CD4-positive, alpha-beta T cell (primary cell): ENCODE data around the gene PTX3. TPM values are rescaled to one million over a fixed set of nuclear protein-coding genes. Genes with fewer than 3 reads are reported as not detected.

ENCODE experiments used
- ATAC-seq: fragments of 200-7000 bp; cut with Tn5 transposase; one replicate; pipeline ENCODE4 v1.10.0; 2022; ENCODE audit warnings: mild to moderate bottlenecking; ENCODE audit not compliant: poor library complexity
- CTCF ChIA-PET: fragments of 350-600 bp; sonication (Branson Sonifier 250); formaldehyde crosslinking; loops from one replicate; lab custom pipeline; 2021; ENCODE audit warnings: antibody characterized with exemption, inconsistent platforms; lab: Charles Lee
- POLR2A ChIA-PET: fragments of 350-600 bp; sonication (Branson Sonifier 250); formaldehyde crosslinking; loops from one replicate; lab custom pipeline; 2021; ENCODE audit warnings: antibody characterized with exemption, inconsistent platforms; lab: Charles Lee
- DNase-seq, 14 experiments: peaks; one replicate each; pipeline ENCODE4 v3.0.0-alpha.2; 2013 to 2020; ENCODE audit warnings: mixed read lengths in 2 of 14
- H3K27ac ChIP-seq, 2 donors: one replicate each; pipeline versions ENCODE4 v1.5.1 to v1.7.0; 2013; ENCODE audit warnings: low read length in 2 of 2, low read depth in 1 of 2, mild to moderate bottlenecking in 1 of 2
- H3K27me3 ChIP-seq, 2 experiments: 1 replicate in 1 of 2; 2 replicates in 1 of 2; pipeline versions ENCODE4 v1.6.1 to v1.7.0; 2013; ENCODE audit warnings: low read length in 2 of 2, control low read depth in 1 of 2, mild to moderate bottlenecking in 1 of 2, moderate library complexity in 1 of 2; ENCODE audit not compliant: insufficient read depth in 2 of 2, control insufficient read depth in 1 of 2
- H3K36me3 ChIP-seq: one replicate; pipeline ENCODE4 v1.6.1; 2013; ENCODE audit warnings: low read length, control low read depth; ENCODE audit not compliant: insufficient read depth
- H3K4me1 ChIP-seq: one replicate; pipeline ENCODE4 v1.6.1; 2013; ENCODE audit warnings: low read length, control low read depth; ENCODE audit not compliant: insufficient read depth
- H3K4me3 ChIP-seq: one replicate; pipeline ENCODE4 v1.5.1; 2013; ENCODE audit warnings: mild to moderate bottlenecking, low read length, moderate library complexity
- H3K9me3 ChIP-seq, 2 experiments: 1 replicate in 1 of 2; 2 replicates in 1 of 2; pipeline versions ENCODE4 v1.6.1 to v1.7.0; 2013; ENCODE audit warnings: low read length in 2 of 2, mild to moderate bottlenecking in 2 of 2, control low read depth in 1 of 2, moderate library complexity in 1 of 2; ENCODE audit not compliant: control insufficient read depth in 1 of 2, insufficient read depth in 1 of 2
- H3K27ac Mint-ChIP-seq: one replicate; pipeline ENCODE4 v1.8.0; 2020; ENCODE audit warnings: mixed read lengths
- H3K27me3 Mint-ChIP-seq: one replicate; pipeline ENCODE4 v1.8.0; 2021; ENCODE audit warnings: mixed read lengths
- H3K36me3 Mint-ChIP-seq: one replicate; pipeline ENCODE4 v1.8.0; 2021; ENCODE audit warnings: low read depth, mixed read lengths
- H3K4me1 Mint-ChIP-seq: one replicate; pipeline ENCODE4 v1.8.0; 2021; ENCODE audit warnings: low read depth, mixed read lengths
- H3K4me3 Mint-ChIP-seq: one replicate; pipeline ENCODE4 v1.8.0; 2020; ENCODE audit warnings: mild to moderate bottlenecking, mixed read lengths
- H3K9me3 Mint-ChIP-seq: one replicate; pipeline ENCODE4 v1.8.0; 2020; ENCODE audit warnings: mixed read lengths
- intact Hi-C, 2 experiments: fragments of 100-400 bp; cut with DNase I in 1 of 2; cut with micrococcal nuclease in 1 of 2; formaldehyde crosslinking; loops; one replicate each; pipeline versions ENCODE4 v1.15.1 to v1.9.0; 2023 to 2025; cut with DNase I, micrococcal nuclease
- total RNA-seq, 174 experiments: library from RNA in 2 of 174; stranded (reverse) in 2 of 174; gene quantifications; one replicate each; pipeline ENCODE4 v1.2.3 and lab custom pipeline; 2021 to 2026
- TF ChIP-seq, protein P1 (sequence below): fragments of 200-600 bp; IDR thresholded peaks from one replicate; pipeline ENCODE4 v1.8.0; 2022; ENCODE audit warnings: antibody characterized with exemption, mild to moderate bottlenecking

The PTX3 gene
- total RNA-seq, 2 experiments from 2014 or later = 0.16 to 0.34 TPM

GRCh38 chr3:157442729-157443128, 6.1 kb downstream of the PTX3 start:
- peaks cover 5% of the 10 kb centered on the region for H3K4me1 ChIP-seq

DNA sequence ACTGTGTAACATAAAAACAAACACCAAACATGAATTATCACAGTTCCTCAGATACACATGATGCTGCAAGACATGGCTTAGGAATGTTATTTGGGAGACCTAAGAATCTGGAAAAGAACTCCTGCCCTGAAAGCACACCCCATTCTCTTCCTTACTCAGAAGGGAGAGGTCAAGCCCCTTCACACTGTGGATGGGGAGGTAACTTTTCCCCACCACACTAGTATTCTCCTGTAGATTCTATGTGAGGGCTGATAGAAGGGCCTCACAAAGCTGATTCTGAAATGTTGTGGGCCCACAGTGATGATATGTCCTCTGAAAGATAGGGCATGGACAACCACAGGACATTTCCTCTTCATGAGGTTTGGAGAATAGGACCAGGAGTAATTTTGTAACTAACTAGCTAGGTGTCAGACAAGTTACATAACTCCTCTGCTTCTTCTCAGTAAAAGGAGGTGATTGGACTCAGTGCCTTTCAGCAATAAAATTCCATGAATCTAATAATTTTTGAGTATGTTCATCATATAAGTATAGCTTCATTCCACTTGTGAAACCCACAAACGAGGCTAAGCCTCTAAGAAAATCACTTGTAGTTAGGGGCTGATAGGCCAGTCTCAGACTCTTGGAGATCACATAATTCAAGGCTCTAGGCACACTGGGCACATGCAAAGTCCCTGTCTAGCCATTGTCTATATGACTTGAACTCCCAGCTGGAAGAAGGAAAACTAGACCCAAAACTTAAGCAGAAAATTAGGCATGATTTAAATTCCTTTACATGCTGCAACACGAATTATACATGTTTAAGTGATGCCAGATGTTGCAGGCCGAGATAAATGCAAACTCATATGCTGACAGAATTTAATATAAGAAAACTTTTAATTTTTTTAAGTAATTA, 7.5 kb downstream of the PTX3 start:
- intact Hi-C loops = no loop called here
- Mint-ChIP-seq H3K9me3 (no peaks in the 10 kb centered on the region), H3K27me3 (peaks cover 10% of the 10 kb centered on the region), H3K36me3 (no peaks in the 10 kb centered on the region), H3K4me3 (no peak overlapping the region), H3K27ac (no peak overlapping the region), H3K4me1 (no peaks in the 10 kb centered on the region)
- Histone ChIP-seq H3K9me3 (no peaks in the 10 kb centered on the region), H3K4me3 (no peak overlapping the region), H3K4me1 (no peaks in the 10 kb centered on the region), H3K27ac (no peak overlapping the region), H3K27me3 (peaks cover 0 to 3% of the 10 kb centered on the region in 2 experiments), H3K36me3 (no peaks in the 10 kb centered on the region)
- POLR2A ChIA-PET = no interaction called here
- no peak for ATAC-seq
- CTCF ChIA-PET = interaction anchor here (0.7 to 1.7 kb wide), 2 partner anchors 12 to 30 kb away, joined by 3 read pairs; no protein-coding TSS in a partner anchor
- TF ChIP-seq, protein P1, sequence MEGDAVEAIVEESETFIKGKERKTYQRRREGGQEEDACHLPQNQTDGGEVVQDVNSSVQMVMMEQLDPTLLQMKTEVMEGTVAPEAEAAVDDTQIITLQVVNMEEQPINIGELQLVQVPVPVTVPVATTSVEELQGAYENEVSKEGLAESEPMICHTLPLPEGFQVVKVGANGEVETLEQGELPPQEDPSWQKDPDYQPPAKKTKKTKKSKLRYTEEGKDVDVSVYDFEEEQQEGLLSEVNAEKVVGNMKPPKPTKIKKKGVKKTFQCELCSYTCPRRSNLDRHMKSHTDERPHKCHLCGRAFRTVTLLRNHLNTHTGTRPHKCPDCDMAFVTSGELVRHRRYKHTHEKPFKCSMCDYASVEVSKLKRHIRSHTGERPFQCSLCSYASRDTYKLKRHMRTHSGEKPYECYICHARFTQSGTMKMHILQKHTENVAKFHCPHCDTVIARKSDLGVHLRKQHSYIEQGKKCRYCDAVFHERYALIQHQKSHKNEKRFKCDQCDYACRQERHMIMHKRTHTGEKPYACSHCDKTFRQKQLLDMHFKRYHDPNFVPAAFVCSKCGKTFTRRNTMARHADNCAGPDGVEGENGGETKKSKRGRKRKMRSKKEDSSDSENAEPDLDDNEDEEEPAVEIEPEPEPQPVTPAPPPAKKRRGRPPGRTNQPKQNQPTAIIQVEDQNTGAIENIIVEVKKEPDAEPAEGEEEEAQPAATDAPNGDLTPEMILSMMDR = no peak
- DNase-seq = no peak

More at GRCh38 chr3:157442729-157443128, 6.1 kb downstream of the PTX3 start:
- ATAC-seq = no peak
- POLR2A ChIA-PET = no interaction called here
- no peak for DNase-seq
- H3K4me3 ChIP-seq = no peak overlapping the region
- TF ChIP-seq, protein P1 = no peak
- peaks cover 0 to 4% of the 10 kb centered on the region in 2 experiments for H3K9me3 ChIP-seq
- intact Hi-C loops = no loop called here
- peaks cover 22% of the 10 kb centered on the region for H3K27me3 Mint-ChIP-seq
- CTCF ChIA-PET = no interaction called here
- H3K27ac ChIP-seq = no peak overlapping the region
- no peaks in the 10 kb centered on the region for H3K9me3 Mint-ChIP-seq
- no peaks in the 10 kb centered on the region for H3K4me1 Mint-ChIP-seq
- H3K27me3 ChIP-seq = peaks cover 7 to 10% of the 10 kb centered on the region in 2 experiments
- no peak overlapping the region for H3K27ac Mint-ChIP-seq
- no peaks in the 10 kb centered on the region for H3K36me3 Mint-ChIP-seq
- no peaks in the 10 kb centered on the region for H3K36me3 ChIP-seq
- no peak overlapping the region for H3K4me3 Mint-ChIP-seq

DNA sequence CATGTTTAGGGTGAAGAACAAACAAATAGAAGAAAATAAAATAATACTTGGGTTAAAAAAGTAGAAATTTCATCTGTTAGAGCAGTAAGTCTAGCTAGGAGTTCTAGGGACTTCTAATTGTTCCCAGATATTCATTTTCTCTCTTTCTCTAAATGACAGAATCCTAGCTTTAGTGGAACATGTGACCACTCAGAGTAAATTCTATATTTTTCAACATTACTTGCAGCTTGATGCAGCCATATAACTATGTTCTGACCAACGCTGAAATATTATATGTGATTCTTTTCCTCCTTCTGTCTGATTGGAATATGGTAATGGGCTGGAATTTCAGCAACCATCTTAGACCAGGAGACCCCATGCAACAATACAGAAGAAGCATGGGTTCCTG, 8.1 kb downstream of the PTX3 start:
- Histone ChIP-seq H3K27me3 (no peaks in the 10 kb centered on the region), H3K4me3 (no peak overlapping the region), H3K4me1 (no peaks in the 10 kb centered on the region), H3K36me3 (no peaks in the 10 kb centered on the region), H3K9me3 (no peaks in the 10 kb centered on the region), H3K27ac (no peak overlapping the region)
- intact Hi-C loops = no loop called here
- Mint-ChIP-seq H3K27me3 (peaks cover 7% of the 10 kb centered on the region), H3K9me3 (no peaks in the 10 kb centered on the region), H3K4me1 (no peaks in the 10 kb centered on the region), H3K36me3 (no peaks in the 10 kb centered on the region), H3K4me3 (no peak overlapping the region), H3K27ac (no peak overlapping the region)
- no peak for DNase-seq
- POLR2A ChIA-PET = no interaction called here
- ATAC-seq = no peak
- TF ChIP-seq, protein P1 = no peak
- CTCF ChIA-PET = interaction anchor here (1.7 kb wide), 1 partner anchor 30 kb away, joined by 3 read pairs; no protein-coding TSS in a partner anchor
